ENCODE measurements around the gene CLMN.

The CLMN gene

DNA sequence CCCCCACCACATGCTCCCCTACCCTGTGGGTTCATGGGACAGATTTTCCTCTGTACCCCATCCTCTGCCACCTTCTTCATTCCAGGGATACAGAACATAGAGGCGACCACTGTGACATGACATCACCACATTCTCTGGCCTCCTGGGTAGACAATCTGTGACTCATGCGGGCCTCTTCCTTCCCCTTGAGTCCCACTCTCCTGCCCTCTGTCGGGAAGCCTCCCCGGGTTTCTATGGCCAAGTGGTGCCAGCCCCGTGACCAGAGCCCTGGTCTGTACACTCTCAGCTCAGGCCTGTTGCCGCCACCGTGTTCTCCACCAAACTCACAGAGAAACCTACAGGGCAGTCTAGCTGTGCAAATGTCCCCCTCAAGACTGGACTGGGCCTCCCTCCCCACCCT is 8.0 kb downstream of the CLMN start:
- Histone ChIP-seq H3K27ac (ENCODE audit: low read depth, low read length, severe bottlenecking) (no peak overlapping the region), H3K4me1 (ENCODE audit: control insufficient read depth, insufficient read depth, low read length, poor library complexity, severe bottlenecking) (peaks cover 10% of the 10 kb centered on the region), H3K4me3 (ENCODE audit: extremely low read depth, insufficient read depth, low read length, poor library complexity, severe bottlenecking) (no peak overlapping the region), H3K36me3 (ENCODE audit: control insufficient read depth, insufficient read depth, low read length) (no peaks in the 10 kb centered on the region), H3K9me3 (ENCODE audit: control insufficient read depth, low read length) (peaks cover 4% of the 10 kb centered on the region)
- WGBS, 2 experiments (ENCODE audit: insufficient coverage in 2 of 2), result 85 to 89% methylated on average over 6 to 7 of the region's 7 CpGs

DNA sequence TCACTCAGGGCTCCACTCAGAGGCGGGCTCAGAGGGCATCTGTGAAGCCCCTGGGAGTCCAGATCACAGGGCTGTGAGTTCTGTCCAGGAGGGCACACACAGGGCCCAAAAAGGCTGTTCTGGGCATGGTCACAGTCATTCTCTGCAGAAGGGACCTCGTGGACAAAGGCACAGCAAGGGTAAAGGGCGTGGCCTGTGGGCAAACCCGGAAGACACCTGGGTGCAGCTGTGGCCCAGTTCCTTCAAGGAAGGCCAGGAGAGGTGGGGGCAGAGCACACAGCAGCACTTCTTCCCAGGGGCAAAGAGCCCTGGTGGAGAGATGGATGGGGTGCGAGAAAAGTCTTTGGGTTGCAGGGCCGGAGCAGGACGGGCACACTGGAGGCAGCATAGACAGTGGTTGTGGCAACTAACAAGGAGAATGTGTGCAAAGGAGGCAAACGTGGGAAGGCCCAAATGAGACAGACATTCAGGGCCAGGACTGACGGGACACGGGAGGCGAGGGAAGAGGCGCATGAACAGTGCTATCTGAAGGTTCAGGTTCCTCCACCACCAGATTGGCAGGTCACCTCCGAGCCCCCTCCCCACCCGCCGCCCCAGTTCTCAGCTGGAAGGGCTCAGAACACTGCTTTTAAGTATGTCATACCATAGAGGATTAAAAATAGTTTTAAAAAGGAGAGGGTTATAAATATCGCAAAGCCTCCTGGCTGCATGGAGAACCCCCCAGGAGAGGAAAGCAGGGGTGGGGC is 8.9 kb downstream of the CLMN start:
- H3K4me1 ChIP-seq (ENCODE audit: control insufficient read depth, insufficient read depth, low read length, poor library complexity, severe bottlenecking), result peaks cover 10% of the 10 kb centered on the region
- 92 to 96% methylated on average over 15 to 16 of the region's 16 CpGs for WGBS, 2 experiments (ENCODE audit: insufficient coverage in 2 of 2)
- H3K36me3 ChIP-seq (ENCODE audit: control insufficient read depth, insufficient read depth, low read length), result no peaks in the 10 kb centered on the region
- peaks cover 4% of the 10 kb centered on the region for H3K9me3 ChIP-seq (ENCODE audit: control insufficient read depth, low read length)
- no peak overlapping the region for H3K4me3 ChIP-seq (ENCODE audit: extremely low read depth, insufficient read depth, low read length, poor library complexity, severe bottlenecking)
- no peak overlapping the region for H3K27ac ChIP-seq (ENCODE audit: low read depth, low read length, severe bottlenecking)

DNA sequence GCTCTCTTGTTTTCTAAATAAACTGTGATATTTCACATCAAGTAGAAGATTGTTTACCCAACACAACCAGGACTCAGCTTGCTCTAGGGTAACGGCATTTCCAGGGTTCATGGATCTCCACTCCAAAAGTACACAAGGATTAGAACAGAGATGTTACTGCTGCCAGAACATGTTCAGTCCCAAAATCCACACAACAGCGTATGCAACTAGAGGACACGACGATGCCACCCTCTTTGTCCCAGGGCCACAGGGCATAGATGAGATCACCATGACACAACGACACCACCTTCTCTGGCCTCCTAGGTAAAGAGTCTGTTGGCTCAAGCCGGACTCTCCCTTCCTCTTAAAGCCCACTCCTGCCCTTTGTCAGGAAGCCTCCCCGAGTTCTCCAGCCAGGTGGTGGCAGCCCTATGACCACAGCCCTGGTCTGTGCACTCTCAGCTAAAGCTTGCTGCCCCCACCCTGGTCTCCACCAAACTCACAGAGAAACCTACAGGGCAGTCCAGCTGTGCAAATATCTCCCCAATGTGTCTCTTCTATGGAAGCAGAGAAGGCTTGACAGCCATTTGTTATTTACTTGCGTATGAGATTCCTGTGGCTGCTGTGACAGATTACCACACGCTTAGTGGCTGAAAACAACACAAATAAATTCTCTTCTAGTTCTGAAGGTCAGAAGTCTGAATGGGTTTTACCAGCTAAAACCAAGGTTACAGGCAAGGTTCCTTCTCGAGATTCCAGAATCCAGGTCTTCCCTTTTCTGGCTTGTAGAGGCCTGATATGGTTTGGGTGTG is 10.3 kb downstream of the CLMN start:
- Histone ChIP-seq H3K36me3 (ENCODE audit: control insufficient read depth, insufficient read depth, low read length) (no peaks in the 10 kb centered on the region), H3K4me3 (ENCODE audit: extremely low read depth, insufficient read depth, low read length, poor library complexity, severe bottlenecking) (no peak overlapping the region), H3K27ac (ENCODE audit: low read depth, low read length, severe bottlenecking) (no peak overlapping the region), H3K4me1 (ENCODE audit: control insufficient read depth, insufficient read depth, low read length, poor library complexity, severe bottlenecking) (peaks cover 10% of the 10 kb centered on the region), H3K9me3 (ENCODE audit: control insufficient read depth, low read length) (peaks cover 4% of the 10 kb centered on the region)
- WGBS, 2 experiments (ENCODE audit: insufficient coverage in 2 of 2), result 96 to 97% methylated on average over 7 to 9 of the region's 10 CpGs

DNA sequence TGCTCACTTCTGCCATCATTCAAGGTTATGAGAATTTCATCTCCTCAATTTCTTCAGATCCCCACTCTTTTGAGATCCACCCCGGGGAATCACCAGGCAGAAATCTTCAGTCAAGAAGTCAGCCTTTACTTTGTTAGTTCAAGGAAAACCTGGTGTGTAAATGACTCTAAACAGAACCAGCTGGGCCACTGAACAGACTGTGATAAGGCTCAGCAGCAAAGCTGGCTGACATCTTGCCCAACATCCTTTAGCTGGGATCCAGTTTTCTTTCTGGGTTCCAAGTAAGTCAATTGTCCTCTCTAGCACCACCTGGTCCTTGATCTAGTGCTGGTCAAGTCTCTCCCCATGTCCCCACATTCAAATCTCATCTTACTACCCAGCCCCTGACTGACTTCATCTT is 11.6 kb downstream of the CLMN start:
- WGBS, 2 experiments (ENCODE audit: insufficient coverage in 2 of 2), result 100% methylated on average over 1 of the region's 1 CpG; no CpG with 5 or more reads in 1 of the 2 experiments
- H3K4me1 ChIP-seq (ENCODE audit: control insufficient read depth, insufficient read depth, low read length, poor library complexity, severe bottlenecking), result peaks cover 10% of the 10 kb centered on the region
- H3K4me3 ChIP-seq (ENCODE audit: extremely low read depth, insufficient read depth, low read length, poor library complexity, severe bottlenecking), result no peak overlapping the region
- H3K9me3 ChIP-seq (ENCODE audit: control insufficient read depth, low read length), result peaks cover 4% of the 10 kb centered on the region
- H3K27ac ChIP-seq (ENCODE audit: low read depth, low read length, severe bottlenecking), result peak overlapping the region; percentile 88
- no peaks in the 10 kb centered on the region for H3K36me3 ChIP-seq (ENCODE audit: control insufficient read depth, insufficient read depth, low read length)

DNA sequence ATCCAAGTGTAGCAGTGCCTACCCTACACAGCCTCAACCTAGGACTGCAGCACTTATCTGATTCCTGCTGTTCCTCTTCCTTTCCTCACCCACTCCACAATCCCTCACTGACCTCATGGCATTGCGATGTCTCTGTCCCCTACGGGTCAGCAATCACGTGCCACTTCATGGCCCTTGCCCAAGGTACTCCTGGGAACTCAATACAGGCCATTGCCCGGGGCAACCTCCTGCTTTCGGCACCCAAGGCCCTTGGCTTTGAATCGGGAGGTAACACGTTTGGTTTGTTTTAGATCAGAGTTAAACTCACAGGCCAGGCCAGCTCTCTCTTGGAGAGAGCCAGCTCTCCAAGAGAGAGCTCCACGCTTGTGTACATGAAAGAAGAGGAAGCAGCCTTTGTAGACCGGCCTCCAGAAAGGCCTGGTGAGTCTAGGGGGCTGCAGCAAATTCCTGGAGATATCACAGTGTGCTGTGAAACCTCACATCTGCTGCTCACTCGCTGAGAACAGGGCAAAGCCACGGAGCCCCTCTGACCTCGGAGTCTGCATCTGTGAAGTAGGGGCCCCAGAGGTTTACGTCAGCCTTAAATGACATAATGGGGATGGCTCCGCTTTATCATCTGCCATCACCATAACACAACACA is 12.2 kb downstream of the CLMN start:
- H3K27ac ChIP-seq (ENCODE audit: low read depth, low read length, severe bottlenecking), result peak overlapping the region; percentile 88
- no peaks in the 10 kb centered on the region for H3K36me3 ChIP-seq (ENCODE audit: control insufficient read depth, insufficient read depth, low read length)
- H3K9me3 ChIP-seq (ENCODE audit: control insufficient read depth, low read length), result peaks cover 4% of the 10 kb centered on the region

DNA sequence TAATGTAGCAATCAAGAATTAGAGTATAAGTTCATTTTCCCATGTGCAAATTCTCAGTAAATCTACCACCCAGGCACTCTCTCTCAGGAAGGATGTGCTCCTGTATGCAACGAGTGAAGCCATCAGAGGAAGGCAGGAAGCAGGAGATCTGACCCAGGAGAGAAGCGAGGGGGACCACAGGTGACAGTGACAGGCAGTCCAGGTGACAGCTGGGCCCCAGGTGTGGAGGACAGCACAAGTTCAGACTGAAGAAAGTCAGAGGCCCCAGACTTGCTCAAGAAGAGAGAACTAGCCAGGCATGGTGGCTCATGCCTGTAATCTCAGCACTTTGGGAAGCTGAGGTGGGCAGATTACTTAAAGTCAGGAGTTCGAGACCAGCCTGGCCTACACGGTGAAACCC is 13.8 kb downstream of the CLMN start:
- 84 to 92% methylated on average over 3 to 4 of the region's 4 CpGs for WGBS, 2 experiments (ENCODE audit: insufficient coverage in 2 of 2)
- peaks cover 4% of the 10 kb centered on the region for H3K9me3 ChIP-seq (ENCODE audit: control insufficient read depth, low read length)
- H3K4me3 ChIP-seq (ENCODE audit: extremely low read depth, insufficient read depth, low read length, poor library complexity, severe bottlenecking), result no peak overlapping the region

More for the DNA sequence above, 12.2 kb downstream of the CLMN start:
- peaks cover 10% of the 10 kb centered on the region for H3K4me1 ChIP-seq (ENCODE audit: control insufficient read depth, insufficient read depth, low read length, poor library complexity, severe bottlenecking)
- H3K4me3 ChIP-seq (ENCODE audit: extremely low read depth, insufficient read depth, low read length, poor library complexity, severe bottlenecking), result no peak overlapping the region
- 89 to 97% methylated on average over 8 to 12 of the region's 14 CpGs for whole genome bisulfite sequencing, 2 experiments (ENCODE audit: insufficient coverage in 2 of 2)

DNA sequence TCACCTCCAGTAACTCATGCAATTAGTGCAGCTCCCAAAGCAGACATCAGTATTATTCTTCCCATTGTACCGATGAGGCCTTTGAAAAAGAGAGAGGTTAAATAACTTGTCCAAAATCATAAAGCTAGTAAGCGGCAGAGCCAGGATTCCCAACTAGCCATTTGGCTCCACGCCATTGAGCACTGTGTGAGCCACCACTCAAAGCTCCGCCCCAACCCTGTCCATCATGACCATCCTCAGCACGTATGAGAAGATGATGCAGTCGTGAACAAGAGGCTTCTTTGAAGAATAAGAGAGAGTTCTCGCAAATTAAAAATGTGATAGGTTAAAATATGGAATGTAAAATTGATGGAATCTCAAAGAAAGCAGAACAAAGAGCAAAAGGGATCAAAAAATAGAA is 14.6 kb downstream of the CLMN start:
- WGBS, 2 experiments (ENCODE audit: insufficient coverage in 2 of 2), result 86 to 89% methylated on average over 4 to 5 of the region's 7 CpGs

More for the DNA sequence above, 13.8 kb downstream of the CLMN start:
- no peaks in the 10 kb centered on the region for H3K36me3 ChIP-seq (ENCODE audit: control insufficient read depth, insufficient read depth, low read length)
- H3K27ac ChIP-seq (ENCODE audit: low read depth, low read length, severe bottlenecking), result no peak overlapping the region
- H3K4me1 ChIP-seq (ENCODE audit: control insufficient read depth, insufficient read depth, low read length, poor library complexity, severe bottlenecking), result no peaks in the 10 kb centered on the region

DNA sequence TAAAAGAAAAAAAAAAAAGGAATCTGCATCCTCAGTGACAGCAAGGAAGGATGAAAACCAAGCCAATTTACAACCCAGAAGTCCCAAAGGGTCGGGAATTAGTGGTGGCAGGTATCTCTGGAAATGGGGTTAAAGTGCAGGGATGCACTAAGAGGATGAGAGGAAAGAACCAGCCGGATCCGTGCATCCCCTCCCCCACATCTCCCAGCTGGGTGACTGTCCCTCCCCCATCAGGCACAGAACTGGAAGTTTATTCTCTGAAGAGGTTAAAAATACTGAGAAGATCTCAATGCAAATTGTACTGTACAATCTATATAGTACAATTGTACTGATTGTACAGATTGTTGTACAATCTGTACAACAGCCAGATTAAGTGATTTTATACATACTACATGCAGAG is 15.4 kb downstream of the CLMN start:
- Histone ChIP-seq H3K27ac (ENCODE audit: low read depth, low read length, severe bottlenecking) (no peak overlapping the region), H3K4me1 (ENCODE audit: control insufficient read depth, insufficient read depth, low read length, poor library complexity, severe bottlenecking) (no peaks in the 10 kb centered on the region), H3K36me3 (ENCODE audit: control insufficient read depth, insufficient read depth, low read length) (no peaks in the 10 kb centered on the region), H3K4me3 (ENCODE audit: extremely low read depth, insufficient read depth, low read length, poor library complexity, severe bottlenecking) (no peak overlapping the region), H3K9me3 (ENCODE audit: control insufficient read depth, low read length) (no peaks in the 10 kb centered on the region)
- no CpG with 5 or more reads among the region's 3 CpGs for WGBS, 2 experiments (ENCODE audit: insufficient coverage in 2 of 2)

More for the DNA sequence above, 14.6 kb downstream of the CLMN start:
- Histone ChIP-seq H3K36me3 (ENCODE audit: control insufficient read depth, insufficient read depth, low read length) (no peaks in the 10 kb centered on the region), H3K27ac (ENCODE audit: low read depth, low read length, severe bottlenecking) (no peak overlapping the region), H3K4me1 (ENCODE audit: control insufficient read depth, insufficient read depth, low read length, poor library complexity, severe bottlenecking) (no peaks in the 10 kb centered on the region), H3K4me3 (ENCODE audit: extremely low read depth, insufficient read depth, low read length, poor library complexity, severe bottlenecking) (no peak overlapping the region), H3K9me3 (ENCODE audit: control insufficient read depth, low read length) (no peaks in the 10 kb centered on the region)

DNA sequence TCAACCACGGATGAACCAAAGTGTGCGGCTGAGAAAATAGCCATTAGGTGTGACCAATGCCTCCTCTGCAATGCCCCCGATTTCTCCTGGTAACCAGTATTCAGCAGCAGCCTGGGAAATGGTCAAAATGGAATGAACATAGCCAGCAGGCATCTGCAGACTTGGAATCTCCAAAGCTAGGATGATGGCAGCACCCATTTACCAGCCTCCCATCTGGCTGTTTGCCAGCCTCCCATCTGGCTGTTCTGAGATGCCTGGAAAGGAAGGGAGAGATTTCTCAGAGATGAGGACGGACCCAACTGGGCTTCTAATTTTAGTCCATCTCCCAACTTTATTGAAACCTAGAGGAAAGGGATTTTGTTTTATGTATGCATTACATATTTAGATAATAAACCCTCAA is 16.2 kb downstream of the CLMN start:
- 92 to 93% methylated on average over 3 of the region's 4 CpGs for WGBS, 2 experiments (ENCODE audit: insufficient coverage in 2 of 2)
- Histone ChIP-seq H3K4me1 (ENCODE audit: control insufficient read depth, insufficient read depth, low read length, poor library complexity, severe bottlenecking) (no peaks in the 10 kb centered on the region), H3K9me3 (ENCODE audit: control insufficient read depth, low read length) (no peaks in the 10 kb centered on the region), H3K4me3 (ENCODE audit: extremely low read depth, insufficient read depth, low read length, poor library complexity, severe bottlenecking) (no peak overlapping the region), H3K27ac (ENCODE audit: low read depth, low read length, severe bottlenecking) (no peak overlapping the region), H3K36me3 (ENCODE audit: control insufficient read depth, insufficient read depth, low read length) (no peaks in the 10 kb centered on the region)

DNA sequence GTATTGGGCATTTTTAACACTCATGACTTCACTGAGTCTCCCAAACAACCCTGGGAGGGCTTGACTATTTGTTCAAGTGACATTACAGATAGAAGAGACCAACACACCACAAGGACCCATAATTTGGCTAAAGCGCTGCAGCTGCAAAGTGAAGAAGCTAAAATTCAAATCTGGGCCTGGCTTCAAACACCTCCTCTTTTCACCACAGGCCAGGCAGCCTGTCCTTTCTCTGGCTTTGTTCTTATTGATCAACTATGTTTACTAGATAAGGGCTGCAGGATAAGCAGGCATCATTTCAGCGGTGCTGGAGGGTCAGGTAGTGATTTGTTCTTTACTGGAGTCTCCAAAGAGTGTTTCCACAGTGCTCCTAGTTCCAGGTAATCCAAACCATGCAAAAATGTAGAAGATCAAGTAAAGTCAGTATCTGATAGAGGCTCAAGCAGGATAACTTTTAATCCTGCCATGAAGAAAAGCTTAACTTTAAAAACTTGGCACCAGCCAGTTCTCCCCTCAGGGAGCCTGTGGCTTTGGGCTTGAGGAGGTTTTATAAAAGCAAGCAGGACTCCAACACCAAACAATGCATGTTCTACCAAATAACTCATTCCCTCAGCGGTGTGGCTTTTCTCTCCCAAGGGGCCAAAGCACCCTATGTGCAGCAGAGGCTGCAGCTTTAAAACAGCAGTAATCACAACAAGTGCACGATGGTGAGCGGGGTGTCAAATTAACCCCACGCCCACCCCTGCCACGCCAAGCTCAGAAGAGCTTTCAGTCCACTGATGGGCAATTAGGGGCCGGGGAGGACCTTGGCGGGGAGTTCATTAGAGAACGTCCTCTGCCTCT is 16.8 kb downstream of the CLMN start:
- no peaks in the 10 kb centered on the region for H3K9me3 ChIP-seq (ENCODE audit: control insufficient read depth, low read length)
- no peak overlapping the region for H3K4me3 ChIP-seq (ENCODE audit: extremely low read depth, insufficient read depth, low read length, poor library complexity, severe bottlenecking)
- 81 to 91% methylated on average over 8 of the region's 10 CpGs for WGBS, 2 experiments (ENCODE audit: insufficient coverage in 2 of 2)
- no peak overlapping the region for H3K27ac ChIP-seq (ENCODE audit: low read depth, low read length, severe bottlenecking)
- no peaks in the 10 kb centered on the region for H3K4me1 ChIP-seq (ENCODE audit: control insufficient read depth, insufficient read depth, low read length, poor library complexity, severe bottlenecking)
- H3K36me3 ChIP-seq (ENCODE audit: control insufficient read depth, insufficient read depth, low read length), result no peaks in the 10 kb centered on the region
